Measurements from ENCODE around the gene IBA57.
A peak's percentile ranks its signal among the peaks of the same experiment; 100 is the strongest.

Gene IBA57

DNA sequence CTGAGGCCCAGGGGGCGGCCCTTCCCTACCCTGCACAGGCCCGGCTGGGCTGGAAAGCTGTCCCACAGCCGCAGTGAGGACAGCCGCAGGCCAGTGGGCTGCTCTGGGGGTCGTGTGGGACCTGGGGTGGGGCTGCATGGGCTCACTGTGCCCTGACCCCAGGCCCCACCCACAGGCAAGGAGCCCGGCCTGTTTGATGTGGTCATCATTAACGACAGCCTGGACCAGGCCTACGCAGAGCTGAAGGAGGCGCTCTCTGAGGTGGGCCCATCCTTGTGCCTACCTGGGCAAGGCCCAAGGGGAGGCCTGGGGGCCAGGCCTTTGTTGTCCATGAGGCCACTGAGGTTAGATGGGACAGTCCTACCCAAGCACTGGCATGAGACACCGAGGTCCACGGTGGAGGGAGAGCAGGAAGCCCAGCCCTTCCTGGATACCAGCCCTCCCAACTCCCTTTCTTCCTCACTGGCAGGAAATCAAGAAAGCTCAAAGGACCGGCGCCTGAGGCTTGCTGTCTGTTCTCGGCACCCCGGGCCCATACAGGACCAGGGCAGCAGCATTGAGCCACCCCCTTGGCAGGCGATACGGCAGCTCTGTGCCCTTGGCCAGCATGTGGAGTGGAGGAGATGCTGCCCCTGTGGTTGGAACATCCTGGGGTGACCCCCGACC is 17.3 kb upstream of the IBA57 start:
- H3K4me3 ChIP-seq (replicated peaks in 1 of 2; ENCODE audit: low read depth in 2 of 2, low read length in 2 of 2): no peak overlapping the region

DNA sequence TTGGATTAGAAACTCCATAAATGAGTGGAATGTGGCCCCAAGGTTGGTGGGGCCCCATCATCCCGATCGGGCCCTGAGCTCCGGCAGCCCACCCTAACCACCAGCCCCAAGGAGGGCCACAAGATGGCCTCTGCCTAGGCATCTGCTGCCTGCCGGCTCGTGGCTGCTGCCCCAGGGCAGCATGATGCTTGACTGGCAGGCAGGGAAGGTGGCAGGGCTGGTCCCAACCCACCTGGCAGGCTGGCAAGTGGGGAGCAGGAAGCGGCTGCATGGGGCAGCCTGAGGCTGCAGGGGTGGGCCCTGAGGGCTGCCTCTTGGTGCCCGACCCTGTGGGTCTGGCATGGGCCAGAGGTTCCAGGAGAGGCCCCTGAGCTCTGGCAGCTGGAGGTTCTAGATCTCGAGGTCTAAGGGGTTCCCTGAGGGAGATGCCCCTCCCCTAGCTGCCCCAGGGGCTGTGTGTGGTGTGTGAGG is 16.6 kb upstream of the IBA57 start:
- TF ChIP-seq, protein P1, sequence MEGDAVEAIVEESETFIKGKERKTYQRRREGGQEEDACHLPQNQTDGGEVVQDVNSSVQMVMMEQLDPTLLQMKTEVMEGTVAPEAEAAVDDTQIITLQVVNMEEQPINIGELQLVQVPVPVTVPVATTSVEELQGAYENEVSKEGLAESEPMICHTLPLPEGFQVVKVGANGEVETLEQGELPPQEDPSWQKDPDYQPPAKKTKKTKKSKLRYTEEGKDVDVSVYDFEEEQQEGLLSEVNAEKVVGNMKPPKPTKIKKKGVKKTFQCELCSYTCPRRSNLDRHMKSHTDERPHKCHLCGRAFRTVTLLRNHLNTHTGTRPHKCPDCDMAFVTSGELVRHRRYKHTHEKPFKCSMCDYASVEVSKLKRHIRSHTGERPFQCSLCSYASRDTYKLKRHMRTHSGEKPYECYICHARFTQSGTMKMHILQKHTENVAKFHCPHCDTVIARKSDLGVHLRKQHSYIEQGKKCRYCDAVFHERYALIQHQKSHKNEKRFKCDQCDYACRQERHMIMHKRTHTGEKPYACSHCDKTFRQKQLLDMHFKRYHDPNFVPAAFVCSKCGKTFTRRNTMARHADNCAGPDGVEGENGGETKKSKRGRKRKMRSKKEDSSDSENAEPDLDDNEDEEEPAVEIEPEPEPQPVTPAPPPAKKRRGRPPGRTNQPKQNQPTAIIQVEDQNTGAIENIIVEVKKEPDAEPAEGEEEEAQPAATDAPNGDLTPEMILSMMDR (IDR thresholded peaks at IDR 0.05; ENCODE audit: low read depth, low read length): no peak
- H3K4me3 ChIP-seq (replicated peaks in 1 of 2; ENCODE audit: low read depth in 2 of 2, low read length in 2 of 2): no peak overlapping the region
- no peak for DNase-seq (ENCODE audit: low read depth in 2 of 2)

More for the DNA sequence above, 17.3 kb upstream of the IBA57 start:
- TF ChIP-seq, protein P1 (IDR thresholded peaks at IDR 0.05; ENCODE audit: low read depth, low read length): no peak
- DNase-seq (ENCODE audit: low read depth in 2 of 2): peak; percentile 45 to 62

DNA sequence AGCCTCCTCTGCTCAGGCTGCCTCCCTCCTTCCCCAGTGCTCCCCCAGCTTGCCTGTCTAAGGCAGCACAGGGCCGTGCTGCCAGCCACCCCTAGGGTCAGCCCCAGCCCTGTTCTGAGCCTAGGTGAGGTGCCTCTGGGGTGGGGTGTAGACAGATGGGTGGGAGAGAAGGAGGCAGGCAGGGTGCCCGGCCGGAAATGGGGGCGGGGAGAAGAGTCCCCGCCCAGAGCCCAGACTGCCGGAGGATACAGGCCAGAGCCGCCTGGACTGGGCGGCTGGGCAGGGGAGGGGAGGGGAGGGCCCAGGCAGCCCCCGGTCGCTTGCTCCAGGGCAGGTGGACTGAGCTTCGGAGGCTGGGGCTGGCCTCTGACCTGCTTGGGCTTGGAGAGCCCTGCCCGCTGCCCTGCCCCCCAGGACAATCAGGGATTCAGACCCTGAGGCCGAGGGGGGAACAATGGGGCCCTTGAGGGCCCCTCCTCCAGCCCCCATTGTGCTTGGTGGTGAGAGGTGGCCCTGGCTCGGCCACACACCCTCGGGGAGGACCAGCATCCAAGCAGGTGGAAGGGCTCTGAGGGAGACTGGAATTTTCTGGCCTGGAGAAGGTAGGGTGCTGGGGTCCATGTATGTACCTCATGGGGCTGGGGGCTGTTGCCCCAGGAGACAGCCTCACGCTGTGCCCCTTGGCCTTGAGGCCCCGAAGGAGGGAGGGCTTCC is 16.0 kb upstream of the IBA57 start, which contains the start of gene GJC2:
Gene GJC2, plus strand, starts transcription at position 525 of the 714 bp plus-strand sequence. CDS start 7,829 bp downstream, outside the sequence.
- DNase-seq (ENCODE audit: low read depth in 2 of 2): peak; percentile 26 to 61
- no peak within 1 kb of the TSS for H3K4me3 ChIP-seq (replicated peaks in 1 of 2; ENCODE audit: low read depth in 2 of 2, low read length in 2 of 2)
- TF ChIP-seq, protein P1 (IDR thresholded peaks at IDR 0.05; ENCODE audit: low read depth, low read length): no peak

DNA sequence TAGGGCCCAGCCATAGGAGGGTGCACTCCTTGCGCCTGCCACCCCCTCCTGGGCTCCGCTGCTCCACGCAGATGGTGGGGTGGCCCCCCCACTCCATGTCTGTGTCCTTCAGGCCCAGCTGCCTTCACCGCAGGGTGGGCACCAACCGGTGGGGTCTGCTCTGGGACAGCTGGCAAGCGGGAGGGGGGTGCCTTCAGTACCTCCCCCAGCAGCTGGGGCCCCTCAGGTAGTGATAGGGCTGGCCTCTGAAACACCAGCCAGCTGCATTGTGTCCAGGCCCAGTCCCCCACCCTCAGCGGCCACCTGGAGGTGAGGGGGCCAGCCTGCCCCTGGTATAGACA is 15.5 kb upstream of the IBA57 start:
- TF ChIP-seq, protein P1 (IDR thresholded peaks at IDR 0.05; ENCODE audit: low read depth, low read length): no peak
- no peak for DNase-seq (ENCODE audit: low read depth in 2 of 2)
- no peak overlapping the region for H3K4me3 ChIP-seq (replicated peaks in 1 of 2; ENCODE audit: low read depth in 2 of 2, low read length in 2 of 2)

DNA sequence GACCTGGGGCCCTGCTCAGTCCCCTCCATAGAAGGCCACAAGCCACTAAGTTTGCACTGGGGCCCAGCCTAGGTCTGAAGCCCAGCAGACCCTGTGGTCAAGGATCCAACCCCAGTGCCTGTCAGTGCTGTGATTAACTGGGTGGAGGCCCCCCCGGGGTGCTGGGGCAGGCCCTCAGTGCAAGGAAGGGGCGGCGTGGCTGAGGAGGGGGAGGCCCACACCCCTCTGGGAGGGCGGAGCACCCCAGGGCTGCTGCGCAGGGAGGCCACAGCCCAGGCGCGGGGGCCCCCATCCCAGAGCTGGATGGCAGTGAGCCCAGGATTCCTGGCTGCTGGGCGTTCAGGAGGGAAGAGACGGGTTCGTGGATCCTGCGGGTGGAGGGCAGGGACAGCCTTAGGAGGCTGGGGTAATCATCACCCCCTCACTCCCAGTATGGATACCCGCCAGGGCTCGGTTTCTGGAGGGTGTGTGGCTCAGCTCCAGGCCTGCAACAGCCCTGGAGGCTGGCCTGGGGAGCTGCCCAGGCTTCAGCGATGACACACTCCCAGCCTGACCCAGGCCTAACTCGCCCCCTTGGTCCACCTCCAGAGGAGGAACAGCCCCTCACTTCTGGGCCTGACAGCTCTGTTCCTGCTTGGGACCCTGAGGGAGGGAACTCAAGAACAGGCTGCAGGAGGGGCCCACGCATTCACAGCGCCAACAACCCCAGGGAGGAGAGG is 15.0 kb upstream of the IBA57 start:
- TF ChIP-seq, protein P1 (IDR thresholded peaks at IDR 0.05; ENCODE audit: low read depth, low read length): no peak
- peak; percentile 55 to 97 for DNase-seq (ENCODE audit: low read depth in 2 of 2)
- no peak overlapping the region for H3K4me3 ChIP-seq (replicated peaks in 1 of 2; ENCODE audit: low read depth in 2 of 2, low read length in 2 of 2)

DNA sequence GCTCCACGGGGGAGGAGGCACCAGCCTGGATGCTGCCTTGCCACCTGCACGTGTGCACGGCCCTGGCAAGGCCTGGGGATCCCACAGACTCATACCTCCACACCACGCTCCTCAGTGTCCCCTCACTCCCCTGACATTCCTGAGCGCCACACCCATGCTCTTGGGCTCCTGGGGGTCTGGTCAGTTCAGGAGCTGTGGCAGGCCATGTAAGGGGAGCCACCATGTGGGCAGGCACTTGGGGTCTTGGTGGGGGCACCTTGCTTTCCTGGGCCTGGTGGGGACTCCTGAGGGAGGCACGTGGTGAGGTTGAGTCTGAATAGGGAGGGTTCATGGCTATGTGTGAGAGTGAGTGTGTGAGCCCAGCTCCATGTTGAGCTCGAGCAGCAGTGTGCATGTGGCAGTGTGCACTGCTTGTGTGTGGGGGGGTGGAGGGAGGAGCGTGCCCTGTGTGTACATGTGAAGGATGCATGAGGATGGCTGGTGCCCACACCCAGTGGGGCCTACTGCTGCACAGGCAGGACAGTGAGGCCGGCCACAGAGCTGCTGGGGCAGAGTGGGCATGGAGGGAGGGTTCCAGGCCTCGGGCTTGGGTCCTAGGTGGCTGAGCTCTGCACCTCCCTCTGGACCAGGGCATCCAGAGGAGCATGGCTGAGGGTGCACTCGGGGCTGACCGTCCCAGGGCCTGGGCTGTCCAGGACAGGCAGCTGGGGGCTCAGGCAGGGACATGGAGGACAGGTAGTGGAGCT is 14.3 kb upstream of the IBA57 start:
- no peak overlapping the region for H3K4me3 ChIP-seq (replicated peaks in 1 of 2; ENCODE audit: low read depth in 2 of 2, low read length in 2 of 2)
- no peak for DNase-seq (ENCODE audit: low read depth in 2 of 2)
- TF ChIP-seq, protein P1 (IDR thresholded peaks at IDR 0.05; ENCODE audit: low read depth, low read length): no peak
